D341Med (cell line): ENCODE data around the gene SPG11.
A peak's percentile ranks its signal among the peaks of the same experiment; 100 is the strongest.
"Not testable (repeated sequence)": the region's sequence is repeated elsewhere in the genome, so short reads cannot be mapped to it uniquely, and the experiment has no call there.

Source experiments
- DNase-seq: peaks from one replicate; pipeline ENCODE4 v3.0.0; 2012; ENCODE audit warnings: low spot score

The SPG11 gene

GRCh38 chr15:44550734-44551133, 112.7 kb downstream of the SPG11 start:
- DNase-seq: no peak

GRCh38 chr15:44550256-44550655, 113.2 kb downstream of the SPG11 start:
- DNase-seq: no peak

GRCh38 chr15:44549152-44549551, 114.3 kb downstream of the SPG11 start:
- DNase-seq: not testable (repeated sequence)

GRCh38 chr15:44545913-44546802, 117.3 kb downstream of the SPG11 start:
- DNase-seq: no peak

GRCh38 chr15:44544745-44545144, 118.7 kb downstream of the SPG11 start:
- DNase-seq: not testable (repeated sequence)

- no peak for DNase-seq
Measured at GRCh38 chr15:44542596-44542995, 120.9 kb downstream of the SPG11 start.

- DNase-seq: no peak
Measured at GRCh38 chr15:44541282-44541958, 122.0 kb downstream of the SPG11 start.

GRCh38 chr15:44537735-44538240, 125.7 kb downstream of the SPG11 start:
- DNase-seq: no peak

GRCh38 chr15:44536962-44537734, 126.3 kb downstream of the SPG11 start, which contains the start of gene EIF3J:
Gene EIF3J, plus strand, starts transcription at chr15:44537147. Its CDS starts 48 bp downstream, at chr15:44537195.
- DNase-seq: peak; percentile 97

- no peak for DNase-seq
Measured at GRCh38 chr15:44536302-44536961, 127.0 kb downstream of the SPG11 start.

GRCh38 chr15:44535523-44536301, 127.8 kb downstream of the SPG11 start:
- DNase-seq: peak; percentile 36

GRCh38 chr15:44535092-44535491, 128.4 kb downstream of the SPG11 start:
- DNase-seq: no peak

GRCh38 chr15:44532689-44533088, 130.8 kb downstream of the SPG11 start:
- no peak for DNase-seq

GRCh38 chr15:44532275-44532674, 131.2 kb downstream of the SPG11 start:
- not testable (repeated sequence) for DNase-seq

GRCh38 chr15:44530653-44531052, 132.8 kb downstream of the SPG11 start:
- no peak for DNase-seq

GRCh38 chr15:44529864-44530604, 133.4 kb downstream of the SPG11 start:
- DNase-seq: no peak

GRCh38 chr15:44527241-44527640, 136.2 kb downstream of the SPG11 start:
- no peak for DNase-seq

GRCh38 chr15:44525018-44525417, 138.4 kb downstream of the SPG11 start:
- DNase-seq: no peak

GRCh38 chr15:44519537-44519936, 143.9 kb downstream of the SPG11 start:
- DNase-seq: no peak

- no peak for DNase-seq
Measured at GRCh38 chr15:44516436-44516835, 147.0 kb downstream of the SPG11 start.
